OCI-LY1 (cell line): Measurements from ENCODE around the gene KCNMB2.

ENCODE experiments used
- H2AFZ ChIP-seq: fragments of 200-600 bp; sonication (generic), shearing (Covaris generic); 2 replicates; pipeline ENCODE4 v1.6.0; 2014; ENCODE audit warnings: antibody characterized with exemption, mild to moderate bottlenecking, low read length
- H3F3A ChIP-seq: fragments of 200-600 bp; sonication (generic), shearing (Covaris generic); 2 replicates; pipeline ENCODE4 v1.6.0; 2014; ENCODE audit warnings: mild to moderate bottlenecking, antibody characterized with exemption, low read length, moderate library complexity; ENCODE audit not compliant: insufficient read depth
- H3K27ac ChIP-seq: fragments of 200-600 bp; sonication (generic); 2 replicates; pipeline ENCODE4 v1.5.1; 2014; ENCODE audit warnings: low read length, mixed run types, mild to moderate bottlenecking, low read depth; ENCODE audit not compliant: poor library complexity, severe bottlenecking
- H3K27me3 ChIP-seq: fragments of 200-600 bp; sonication (generic); 2 replicates; pipeline ENCODE4 v1.6.0; 2014; ENCODE audit warnings: antibody characterized with exemption, mild to moderate bottlenecking, low read length, moderate library complexity; ENCODE audit not compliant: insufficient read depth
- H3K36me3 ChIP-seq: fragments of 200-600 bp; sonication (generic); 2 replicates; pipeline ENCODE4 v1.6.1; 2014; ENCODE audit warnings: mild to moderate bottlenecking, antibody characterized with exemption, low read length, moderate library complexity, mixed read lengths; ENCODE audit not compliant: insufficient read depth
- H3K4me1 ChIP-seq: fragments of 200-600 bp; sonication (generic); 2 replicates; pipeline ENCODE4 v1.5.1; 2014; ENCODE audit warnings: mild to moderate bottlenecking, low read length, moderate library complexity; ENCODE audit not compliant: insufficient read depth, severe bottlenecking
- H3K4me2 ChIP-seq: fragments of 200-600 bp; sonication (generic), shearing (Covaris generic); 2 replicates; pipeline ENCODE4 v1.6.1; 2014; ENCODE audit warnings: low read length
- H3K4me3 ChIP-seq: fragments of 200-600 bp; sonication (generic); 2 replicates; pipeline ENCODE4 v1.5.1; 2014; ENCODE audit warnings: low read length, low read depth, mild to moderate bottlenecking, mixed read lengths; ENCODE audit not compliant: poor library complexity, severe bottlenecking
- H3K79me2 ChIP-seq: fragments of 200-600 bp; shearing (Covaris generic); 2 replicates; pipeline ENCODE4 v1.6.1; 2016; ENCODE audit warnings: mixed run types, low read length, mixed read lengths; ENCODE audit not compliant: insufficient read depth
- H3K9ac ChIP-seq: fragments of 200-600 bp; sonication (generic), shearing (Covaris generic); 2 replicates; pipeline ENCODE4 v1.6.1; 2014; ENCODE audit warnings: mild to moderate bottlenecking, low read length, mixed read lengths
- H3K9me2 ChIP-seq: fragments of 200-600 bp; sonication (generic), shearing (Covaris generic); 2 replicates; pipeline ENCODE4 v1.6.1; 2014; ENCODE audit warnings: low read depth, mild to moderate bottlenecking, low read length, mixed read lengths
- H3K9me3 ChIP-seq: fragments of 200-600 bp; shearing (Covaris generic); 2 replicates; pipeline ENCODE4 v1.6.1; 2014; ENCODE audit warnings: low read length, mixed read lengths
- H4K20me1 ChIP-seq: fragments of 200-600 bp; sonication (generic), shearing (Covaris generic); 2 replicates; pipeline ENCODE4 v1.6.0; 2016; ENCODE audit warnings: mild to moderate bottlenecking, low read length; ENCODE audit not compliant: insufficient read depth
- CTCF ChIP-seq: fragments of 200-600 bp; sonication (generic), shearing (Covaris generic); IDR thresholded peaks from 2 replicates; pipeline ENCODE4 v1.5.1; 2017; ENCODE audit warnings: mild to moderate bottlenecking, antibody characterized with exemption, low read length, moderate library complexity, mixed read lengths
- EZH2 ChIP-seq: fragments of 200-600 bp; sonication (generic), shearing (Covaris generic); IDR thresholded peaks from 2 replicates; pipeline ENCODE4 v1.8.0; 2017; ENCODE audit warnings: borderline replicate concordance, mixed run types, mild to moderate bottlenecking, antibody characterized with exemption, low read length, moderate library complexity, mixed read lengths

The KCNMB2 gene

GRCh38 chr3:178802993-178803693 is 266.9 kb downstream of the KCNMB2 start:
- Histone ChIP-seq H3K27ac (no peak overlapping the region), H2AFZ (no peak overlapping the region), H3K4me1 (no peaks in the 10 kb centered on the region), H3K4me3 (no peak overlapping the region), H3K36me3 (no peaks in the 10 kb centered on the region), H3F3A (no peaks in the 10 kb centered on the region), H3K79me2 (no peaks in the 10 kb centered on the region), H3K9me2 (no peaks in the 10 kb centered on the region), H3K9ac (no peak overlapping the region), H4K20me1 (no peaks in the 10 kb centered on the region), H3K4me2 (no peak overlapping the region), H3K9me3 (no peaks in the 10 kb centered on the region), H3K27me3 (no peaks in the 10 kb centered on the region)
- no peak for TF ChIP-seq CTCF
- no peak for TF ChIP-seq EZH2

- no peak overlapping the region for H3K4me2 ChIP-seq
- no peaks in the 10 kb centered on the region for H3K36me3 ChIP-seq
- H2AFZ ChIP-seq, result no peak overlapping the region
- H3K9ac ChIP-seq, result no peak overlapping the region
- no peaks in the 10 kb centered on the region for H4K20me1 ChIP-seq
- H3K4me1 ChIP-seq, result no peaks in the 10 kb centered on the region
- no peaks in the 10 kb centered on the region for H3F3A ChIP-seq
- no peaks in the 10 kb centered on the region for H3K27me3 ChIP-seq
- no peak for TF ChIP-seq EZH2
- no peak for TF ChIP-seq CTCF
- no peaks in the 10 kb centered on the region for H3K9me2 ChIP-seq
- no peaks in the 10 kb centered on the region for H3K79me2 ChIP-seq
- no peak overlapping the region for H3K4me3 ChIP-seq
- no peak overlapping the region for H3K27ac ChIP-seq
- no peaks in the 10 kb centered on the region for H3K9me3 ChIP-seq
Observed at GRCh38 chr3:178804606-178805005, 268.4 kb downstream of the KCNMB2 start.

- Histone ChIP-seq H2AFZ (no peak overlapping the region), H3K9me3 (no peaks in the 10 kb centered on the region), H3K27ac (no peak overlapping the region), H3K4me2 (no peak overlapping the region), H3K27me3 (no peaks in the 10 kb centered on the region), H3K9me2 (no peaks in the 10 kb centered on the region), H3F3A (no peaks in the 10 kb centered on the region), H3K36me3 (no peaks in the 10 kb centered on the region), H4K20me1 (no peaks in the 10 kb centered on the region), H3K4me3 (no peak overlapping the region), H3K4me1 (no peaks in the 10 kb centered on the region), H3K79me2 (no peaks in the 10 kb centered on the region), H3K9ac (no peak overlapping the region)
- TF ChIP-seq CTCF, result no peak
- TF ChIP-seq EZH2, result no peak
Observed at GRCh38 chr3:178805741-178806140, 269.5 kb downstream of the KCNMB2 start.
